Common myeloid progenitor, CD34-positive (primary cell): Measurements from ENCODE around the gene CSH1.
"Not testable (repeated sequence)": the region's sequence is repeated elsewhere in the genome, so short reads cannot be mapped to it uniquely, and the experiment has no call there.

ENCODE experiments used
- CTCF ChIA-PET: fragments of 350-600 bp; sonication (Branson Sonifier 250); formaldehyde crosslinking; loops from one replicate; lab custom pipeline; 2021; ENCODE audit warnings: antibody characterized with exemption; lab: Charles Lee
- POLR2A ChIA-PET: fragments of 350-600 bp; sonication (Branson Sonifier 250); formaldehyde crosslinking; loops from one replicate; lab custom pipeline; 2021; ENCODE audit warnings: antibody characterized with exemption; lab: Charles Lee
- DNase-seq, 3 donors: peaks; one replicate each; pipeline versions ENCODE4 v3.0.0 to v3.0.0-alpha.2; 2013
- H3K27ac ChIP-seq, 2 experiments: 1 replicate in 1 of 2; 2 replicates in 1 of 2; pipeline ENCODE4 v1.7.0; 2013; ENCODE audit warnings: inconsistent platforms in 2 of 2, low read length in 2 of 2, mild to moderate bottlenecking in 2 of 2, low read depth in 1 of 2, moderate library complexity in 1 of 2; ENCODE audit not compliant: severe bottlenecking in 2 of 2, insufficient read depth in 1 of 2, poor library complexity in 1 of 2
- H3K27me3 ChIP-seq, 5 experiments: replicated peaks in 2 of 5; 1 replicate in 3 of 5; 2 replicates in 2 of 5; pipeline versions ENCODE4 v1.6.1 to v1.7.0; 2013; ENCODE audit warnings: low read length in 4 of 5, mild to moderate bottlenecking in 2 of 5, moderate library complexity in 2 of 5, inconsistent platforms in 1 of 5; ENCODE audit not compliant: insufficient read depth in 5 of 5, control insufficient read depth in 4 of 5
- H3K36me3 ChIP-seq, 4 experiments: 1 replicate in 2 of 4; 2 replicates in 2 of 4; pipeline versions ENCODE4 v1.6.1 to v1.7.0; 2013; ENCODE audit warnings: low read length in 3 of 4, control low read depth in 1 of 4, mild to moderate bottlenecking in 1 of 4; ENCODE audit not compliant: control insufficient read depth in 4 of 4, insufficient read depth in 4 of 4
- H3K4me1 ChIP-seq, 4 experiments: 1 replicate in 3 of 4; 2 replicates in 1 of 4; pipeline versions ENCODE4 v1.6.1 to v1.7.1; 2013; ENCODE audit warnings: low read length in 3 of 4, mild to moderate bottlenecking in 3 of 4, control low read depth in 1 of 4, inconsistent platforms in 1 of 4, moderate library complexity in 1 of 4; ENCODE audit not compliant: control insufficient read depth in 4 of 4, insufficient read depth in 4 of 4; ENCODE audit errors: control extremely low read depth in 1 of 4
- H3K4me3 ChIP-seq, 7 experiments: 1 replicate in 4 of 7; 2 replicates in 3 of 7; pipeline versions ENCODE4 v1.5.1 to v1.7.0; 2013; ENCODE audit warnings: mild to moderate bottlenecking in 7 of 7, low read length in 6 of 7, moderate library complexity in 6 of 7, inconsistent platforms in 2 of 7, low read depth in 2 of 7, control low read depth in 1 of 7; ENCODE audit not compliant: insufficient read depth in 4 of 7, control insufficient read depth in 1 of 7; ENCODE audit errors: extremely low read depth in 1 of 7
- H3K9me3 ChIP-seq, 5 experiments: 1 replicate in 4 of 5; 2 replicates in 1 of 5; pipeline versions ENCODE4 v1.6.1 to v1.7.1; 2013; ENCODE audit warnings: low read length in 4 of 5, mild to moderate bottlenecking in 2 of 5, inconsistent platforms in 1 of 5, low read depth in 1 of 5, moderate library complexity in 1 of 5; ENCODE audit not compliant: control insufficient read depth in 4 of 5, insufficient read depth in 2 of 5; ENCODE audit errors: control extremely low read depth in 1 of 5
- WGBS: methylation state at CpG from one replicate; pipeline ENCODE4 v1.1.5; 2013; ENCODE audit not compliant: insufficient coverage; 5-methylcytosine and 5-hydroxymethylcytosine counted together

CSH1 gene

DNA sequence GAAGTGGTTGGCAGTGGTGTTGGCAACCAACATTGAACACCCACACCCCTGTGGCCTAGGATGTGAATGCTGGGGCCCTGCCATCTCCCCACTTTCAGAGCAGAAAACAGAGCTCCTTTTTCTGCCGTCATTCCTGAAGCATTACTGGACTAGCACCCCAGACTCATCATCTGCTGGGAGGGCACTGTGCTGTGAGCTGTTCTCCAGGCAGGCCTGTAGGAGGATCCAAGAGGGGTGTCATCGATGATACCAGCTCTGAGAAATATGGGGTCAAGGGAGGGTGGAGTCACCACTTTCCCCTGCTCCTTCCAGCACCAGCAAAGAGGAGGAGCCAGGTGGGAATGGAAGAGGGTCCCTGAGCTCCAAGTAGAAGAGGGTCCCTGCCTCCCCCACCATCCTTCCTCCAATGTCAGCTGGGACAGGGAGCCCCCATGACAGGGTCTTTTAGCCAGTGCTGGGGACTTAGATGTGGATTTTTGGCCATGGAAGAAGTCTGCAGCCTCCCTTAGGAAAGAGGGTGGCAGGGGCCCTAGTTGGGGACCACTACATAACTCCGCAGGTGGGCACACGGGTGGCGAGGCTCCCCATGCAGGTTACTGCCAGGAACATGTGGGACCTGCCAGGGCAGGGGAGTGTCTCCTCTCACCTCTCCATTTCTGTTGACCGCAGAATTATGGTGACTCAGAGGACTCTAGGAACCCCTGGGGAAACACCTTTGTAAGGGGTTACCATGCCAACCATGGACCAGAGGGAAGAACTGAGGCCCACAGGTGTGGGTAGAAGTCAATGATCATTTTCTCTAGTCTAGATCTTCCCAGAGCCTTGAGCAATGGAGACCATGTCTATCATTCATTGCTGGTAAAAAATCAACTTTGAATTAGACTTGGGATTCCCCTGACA lies 2.8 kb upstream of the CSH1 start:
- H3K4me1 ChIP-seq, H3K27me3 ChIP-seq, H3K9me3 ChIP-seq, POLR2A ChIA-PET, DNase-seq, H3K4me3 ChIP-seq, H3K27ac ChIP-seq, H3K36me3 ChIP-seq: not testable (repeated sequence)
- WGBS: 97% methylated on average over 5 of the region's 6 CpGs
- CTCF ChIA-PET: interaction anchor here (2.5 kb wide), 1 partner anchor 13 kb away, joined by 7 read pairs; the partner anchor contains the start of gene CSHL1

DNA sequence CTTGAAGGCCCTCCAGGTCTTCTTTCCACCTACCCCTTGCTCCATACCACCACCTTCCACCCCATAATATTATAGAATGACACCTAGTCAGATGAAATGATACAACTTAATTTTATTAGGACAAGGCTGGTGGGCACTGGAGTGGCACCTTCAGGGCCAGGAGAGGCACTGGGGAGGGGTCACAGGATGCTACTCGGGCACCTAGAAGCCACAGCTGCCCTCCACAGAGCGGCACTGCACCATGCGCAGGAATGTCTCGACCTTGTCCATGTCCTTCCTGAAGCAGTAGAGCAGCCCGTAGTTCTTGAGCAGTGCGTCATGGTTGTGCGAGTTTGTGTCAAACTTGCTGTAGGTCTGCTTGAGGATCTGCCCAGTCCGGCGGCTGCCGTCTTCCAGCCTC lies 1.6 kb downstream of the CSH1 start:
- H3K27ac ChIP-seq, H3K36me3 ChIP-seq, POLR2A ChIA-PET, CTCF ChIA-PET, H3K4me1 ChIP-seq, H3K27me3 ChIP-seq, H3K4me3 ChIP-seq, DNase-seq, H3K9me3 ChIP-seq: not testable (repeated sequence)
- no CpG with 5 or more reads among the region's 10 CpGs for WGBS

DNA sequence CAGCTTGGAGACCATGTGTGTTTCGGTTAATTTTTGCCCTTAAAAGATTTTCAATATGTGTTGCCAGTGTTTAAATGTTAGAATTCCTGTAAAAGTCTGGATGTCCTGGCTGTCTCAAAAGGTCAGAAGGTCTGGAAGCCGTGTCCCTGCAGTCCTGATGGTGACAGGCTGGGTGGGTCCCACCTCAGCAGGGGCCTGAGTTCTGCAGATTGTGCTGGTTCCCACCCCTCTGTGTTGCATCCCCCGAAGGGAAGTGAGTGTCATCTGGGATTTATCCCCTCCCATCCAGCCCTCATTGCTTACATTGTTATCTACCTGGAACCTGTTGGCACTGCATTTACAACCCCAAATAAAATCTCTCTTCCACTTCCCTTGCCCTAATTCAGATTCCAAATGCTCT lies 2.4 kb downstream of the CSH1 start:
- DNase-seq, H3K4me1 ChIP-seq, POLR2A ChIA-PET, H3K9me3 ChIP-seq, H3K36me3 ChIP-seq, H3K4me3 ChIP-seq, H3K27ac ChIP-seq, H3K27me3 ChIP-seq: not testable (repeated sequence)
- WGBS: 90% methylated on average over 1 of the region's 3 CpGs
- CTCF ChIA-PET: interaction anchor here (2.4 kb wide), 1 partner anchor 11 kb away, joined by 8 read pairs; no protein-coding TSS in a partner anchor

DNA sequence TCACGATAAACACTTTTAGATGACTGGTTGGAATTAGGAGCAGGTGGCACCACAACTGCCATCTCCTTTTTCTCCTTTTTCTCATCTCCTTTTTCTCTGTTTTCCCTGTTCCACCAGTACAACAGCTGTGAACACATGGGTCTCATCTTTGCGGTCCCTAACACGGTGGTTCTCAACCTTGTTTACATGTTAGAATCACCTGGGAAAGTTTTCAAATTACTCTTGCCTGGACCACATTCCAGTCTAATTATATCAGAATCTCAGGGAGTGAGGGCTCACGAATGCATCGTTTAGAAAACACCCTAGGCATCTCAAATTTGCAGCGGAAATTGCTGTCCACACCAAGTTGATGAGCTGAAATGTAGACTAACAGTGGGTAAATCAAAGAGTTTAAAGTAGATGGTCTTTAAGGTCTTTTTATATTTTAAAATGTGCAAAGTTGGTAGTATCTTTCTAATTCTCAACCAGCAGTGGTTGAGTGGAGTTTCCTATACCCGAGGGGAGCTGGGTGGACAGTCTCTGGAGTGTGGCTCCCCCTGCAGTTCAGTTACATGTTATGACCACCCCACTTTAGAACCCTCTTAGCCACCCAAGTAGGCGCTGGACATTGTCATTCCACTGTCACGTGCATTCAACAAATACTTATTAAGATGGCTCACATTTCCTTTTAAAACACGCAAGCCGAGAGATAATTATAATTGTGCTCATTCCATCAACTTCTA lies 3.9 kb downstream of the CSH1 start:
- CTCF ChIA-PET: interaction anchor here (1.0 to 5.0 kb wide), 8 partner anchors 9 to 44 kb away, joined by 3 to 32 read pairs (median 5); partner anchors contain the start of gene GH2
- DNase-seq: peak; percentile 22 to 27 (median 24)
- H3K9me3 ChIP-seq, H3K27ac ChIP-seq, H3K27me3 ChIP-seq, POLR2A ChIA-PET, H3K4me1 ChIP-seq, H3K36me3 ChIP-seq, H3K4me3 ChIP-seq: not testable (repeated sequence)
- WGBS: 75% methylated on average over 4 of the region's 11 CpGs

DNA sequence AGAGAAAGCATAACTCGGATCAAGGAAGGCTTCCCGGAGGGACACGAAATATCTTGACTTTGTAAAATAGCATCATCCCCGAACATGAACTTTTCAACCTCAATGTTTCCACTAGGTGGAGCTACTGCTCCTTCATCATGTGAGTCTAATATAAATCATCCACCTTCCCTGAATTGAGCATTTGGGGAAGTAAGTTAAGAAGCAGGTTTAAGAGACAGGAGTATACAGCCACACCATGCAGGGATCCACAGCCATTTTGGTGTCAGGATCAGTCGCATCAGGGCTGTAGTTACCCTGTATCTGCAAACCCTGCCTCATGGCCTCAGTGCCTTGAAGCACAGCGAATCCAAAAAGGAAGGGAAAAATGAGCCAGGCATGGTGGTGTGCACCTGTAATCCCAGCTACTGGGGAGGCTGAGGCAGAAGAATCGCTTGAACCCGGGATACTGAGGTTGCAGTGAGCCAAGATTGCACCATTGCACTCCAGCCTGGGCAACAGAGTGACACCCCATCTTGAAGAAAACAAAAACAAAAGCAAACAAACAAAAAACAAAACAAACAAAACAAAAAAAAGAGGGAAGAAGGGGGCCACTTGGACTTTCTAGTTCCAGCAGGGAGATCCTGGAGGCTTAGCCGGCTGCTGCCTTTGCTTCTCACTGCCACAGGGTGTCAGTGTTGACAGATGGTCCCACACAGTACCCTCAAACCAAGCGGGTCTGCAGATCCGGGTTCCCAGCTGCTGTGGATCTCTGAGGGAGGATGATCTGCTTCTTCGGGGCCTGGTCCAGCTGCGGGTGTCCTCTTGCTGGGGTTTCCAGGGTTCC lies 7.1 kb downstream of the CSH1 start:
- H3K4me3 ChIP-seq, POLR2A ChIA-PET, H3K27me3 ChIP-seq, H3K9me3 ChIP-seq, H3K36me3 ChIP-seq, H3K4me1 ChIP-seq, H3K27ac ChIP-seq: not testable (repeated sequence)
- 56% methylated on average over 5 of the region's 13 CpGs for whole genome bisulfite sequencing
- peak; percentile 38 to 51 (median 40) for DNase-seq
- CTCF ChIA-PET: interaction anchor here (0.9 to 5.0 kb wide), 9 partner anchors 13 to 140 kb away, joined by 3 to 32 read pairs (median 5); partner anchors contain the start of genes CSHL1 and GH1

DNA sequence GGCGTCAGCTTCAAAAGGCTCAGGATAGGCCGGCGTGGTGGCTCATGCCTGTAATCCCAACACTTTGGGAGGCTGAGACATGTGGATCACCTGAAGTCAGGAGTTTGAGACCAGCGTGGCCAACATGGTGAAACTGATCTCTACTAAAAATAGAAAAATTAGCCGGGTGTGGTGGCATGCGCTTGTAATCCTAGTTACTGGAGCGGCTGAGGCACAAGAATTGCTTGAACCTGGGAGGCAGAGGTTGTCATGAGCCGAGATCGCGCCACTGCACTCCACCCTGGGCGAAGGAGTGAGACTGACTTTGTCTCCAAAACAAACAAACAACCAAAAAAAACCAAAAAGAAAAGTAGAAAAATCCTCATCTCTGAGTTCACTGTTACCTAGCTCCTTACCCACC lies 11.3 kb downstream of the CSH1 start:
- CTCF ChIA-PET: interaction anchor here (1.1 kb wide), 1 partner anchor 396 kb away, joined by 3 read pairs; no protein-coding TSS in a partner anchor

More for the DNA sequence above, 11.3 kb downstream of the CSH1 start:
- H3K27me3 ChIP-seq, DNase-seq, POLR2A ChIA-PET, H3K27ac ChIP-seq, H3K36me3 ChIP-seq, H3K9me3 ChIP-seq, H3K4me3 ChIP-seq, H3K4me1 ChIP-seq: not testable (repeated sequence)
- 91% methylated on average over 7 of the region's 11 CpGs for WGBS
